ENCODE data around the gene FBXW4.

DNA sequence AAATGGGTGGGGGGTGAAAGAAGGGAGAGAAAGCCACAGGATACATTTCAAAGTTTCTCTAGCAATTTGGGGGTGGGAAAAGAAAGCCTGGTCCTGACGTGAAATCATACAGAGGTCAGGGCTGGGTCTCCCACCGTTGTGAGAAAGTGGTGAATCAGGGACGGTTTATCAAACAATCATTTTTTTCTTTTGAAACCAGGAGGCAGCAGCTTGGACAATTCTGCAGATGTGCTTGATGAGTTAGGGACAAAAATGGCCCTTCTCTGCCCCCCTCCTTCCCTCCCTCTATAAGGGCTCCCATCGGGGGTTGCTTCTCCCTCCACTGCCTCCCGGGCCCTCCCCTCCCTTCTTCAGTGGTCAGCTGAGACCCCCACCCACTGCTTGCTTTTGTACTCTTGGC lies 43.6 kb downstream of the FBXW4 start:
- TF ChIP-seq POLR2AphosphoS5 (IDR thresholded peaks at IDR 0.05; ENCODE audit: low read depth, low read length), result no peak
- no peak for TF ChIP-seq PAX5 (IDR thresholded peaks at IDR 0.05; ENCODE audit: insufficient read depth, low read length, severe bottlenecking)
- no peak for TF ChIP-seq POLR2A (IDR thresholded peaks at IDR 0.05; ENCODE audit: low read depth, low read length)
- no peak for TF ChIP-seq TAF1 (IDR thresholded peaks at IDR 0.05; ENCODE audit: low read depth, low read length)

Measured in GM12891 (cell line).